ENCODE data around the gene GULP1.
A peak's percentile ranks its signal among the peaks of the same experiment; 100 is the strongest.
"Not testable (repeated sequence)": the region's sequence is repeated elsewhere in the genome, so short reads cannot be mapped to it uniquely, and the experiment has no call there.

The GULP1 gene

GRCh38 chr2:188291617-188292347 is at the start of gene GULP1:
TSS of gene GULP1 (plus strand) at chr2:188291874. CDS start at chr2:188477703, 185,829 bp downstream.
- DNase-seq = no peak

GRCh38 chr2:188243381-188243780 is 48.3 kb upstream of the GULP1 start:
- DNase-seq = no peak

GRCh38 chr2:188244383-188244782 is 47.3 kb upstream of the GULP1 start:
- no peak for DNase-seq

- DNase-seq = no peak
Measured at GRCh38 chr2:188245230-188245629, 46.4 kb upstream of the GULP1 start.

GRCh38 chr2:188248513-188248912 is 43.2 kb upstream of the GULP1 start:
- no peak for DNase-seq

GRCh38 chr2:188251034-188251433 is 40.6 kb upstream of the GULP1 start:
- no peak for DNase-seq

GRCh38 chr2:188256420-188256819 is 35.3 kb upstream of the GULP1 start:
- DNase-seq = no peak

- no peak for DNase-seq
Measured at GRCh38 chr2:188265315-188265714, 26.4 kb upstream of the GULP1 start.

- DNase-seq = no peak
Measured at GRCh38 chr2:188267776-188268175, 23.9 kb upstream of the GULP1 start.

GRCh38 chr2:188269004-188269403 is 22.7 kb upstream of the GULP1 start:
- DNase-seq = no peak

- no peak for DNase-seq
Measured at GRCh38 chr2:188272121-188272520, 19.6 kb upstream of the GULP1 start.

GRCh38 chr2:188274274-188274673 is 17.4 kb upstream of the GULP1 start:
- no peak for DNase-seq

- no peak for DNase-seq
Measured at GRCh38 chr2:188276255-188276654, 15.4 kb upstream of the GULP1 start.

GRCh38 chr2:188277786-188278185 is 13.9 kb upstream of the GULP1 start:
- no peak for DNase-seq

GRCh38 chr2:188278388-188279092 is 13.1 kb upstream of the GULP1 start:
- DNase-seq = no peak

- no peak for DNase-seq
Measured at GRCh38 chr2:188279093-188279445, 12.6 kb upstream of the GULP1 start.

- no peak for DNase-seq
Measured at GRCh38 chr2:188280811-188281222, 10.9 kb upstream of the GULP1 start.

- no peak for DNase-seq
Measured at GRCh38 chr2:188282907-188283306, 8.8 kb upstream of the GULP1 start.

- not testable (repeated sequence) for DNase-seq
Measured at GRCh38 chr2:188284251-188284650, 7.4 kb upstream of the GULP1 start.

GRCh38 chr2:188285049-188285448 is 6.6 kb upstream of the GULP1 start:
- peak; percentile 3 for DNase-seq

GRCh38 chr2:188285774-188286173 is 5.9 kb upstream of the GULP1 start:
- DNase-seq = no peak

- DNase-seq = no peak
Measured at GRCh38 chr2:188291142-188291616, 495 bp upstream of the GULP1 start.

- peak; percentile 4 for DNase-seq
Measured at GRCh38 chr2:188292348-188293239, 920 bp downstream of the GULP1 start.

Measured in DMS153 (cell line).